AG10803 (cell line): ENCODE data around the gene NMT1.

ENCODE experiments used
- DNase-seq: peaks from one replicate; pipeline ENCODE4 v3.0.0; 2010; ENCODE audit warnings: low read depth
- H3K4me3 ChIP-seq: 2 replicates; pipeline ENCODE4 v1.5.1; 2011; ENCODE audit warnings: mild to moderate bottlenecking, low read length, control low read depth
- CTCF ChIP-seq: conservative IDR thresholded peaks from 2 replicates; pipeline ENCODE4 v1.5.1; 2011; ENCODE audit warnings: mild to moderate bottlenecking, low read length, control low read depth, inconsistent platforms

Gene NMT1

DNA sequence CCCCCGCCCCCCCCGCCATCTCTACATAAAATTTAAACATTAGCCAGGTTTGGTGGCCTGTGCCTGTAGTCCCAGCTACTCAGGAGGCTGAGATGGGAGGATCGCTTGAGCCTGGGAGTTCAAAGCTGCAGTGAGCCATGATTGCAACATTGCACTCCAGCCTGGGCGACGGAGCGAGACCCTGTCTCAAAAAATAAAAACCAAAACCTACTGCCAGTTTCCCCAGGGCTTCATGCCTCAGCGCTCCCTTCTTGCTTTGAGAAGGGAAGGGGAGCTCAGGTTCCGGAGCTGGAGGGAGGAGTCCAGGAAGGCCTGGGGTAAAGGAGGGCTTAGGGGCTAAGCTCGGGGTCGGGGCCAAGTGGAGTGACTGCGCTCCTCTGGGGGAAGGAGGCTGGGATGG is 50.7 kb downstream of the NMT1 start:
- no peak overlapping the region for H3K4me3 ChIP-seq
- TF ChIP-seq CTCF = no peak
- DNase-seq = no peak

DNA sequence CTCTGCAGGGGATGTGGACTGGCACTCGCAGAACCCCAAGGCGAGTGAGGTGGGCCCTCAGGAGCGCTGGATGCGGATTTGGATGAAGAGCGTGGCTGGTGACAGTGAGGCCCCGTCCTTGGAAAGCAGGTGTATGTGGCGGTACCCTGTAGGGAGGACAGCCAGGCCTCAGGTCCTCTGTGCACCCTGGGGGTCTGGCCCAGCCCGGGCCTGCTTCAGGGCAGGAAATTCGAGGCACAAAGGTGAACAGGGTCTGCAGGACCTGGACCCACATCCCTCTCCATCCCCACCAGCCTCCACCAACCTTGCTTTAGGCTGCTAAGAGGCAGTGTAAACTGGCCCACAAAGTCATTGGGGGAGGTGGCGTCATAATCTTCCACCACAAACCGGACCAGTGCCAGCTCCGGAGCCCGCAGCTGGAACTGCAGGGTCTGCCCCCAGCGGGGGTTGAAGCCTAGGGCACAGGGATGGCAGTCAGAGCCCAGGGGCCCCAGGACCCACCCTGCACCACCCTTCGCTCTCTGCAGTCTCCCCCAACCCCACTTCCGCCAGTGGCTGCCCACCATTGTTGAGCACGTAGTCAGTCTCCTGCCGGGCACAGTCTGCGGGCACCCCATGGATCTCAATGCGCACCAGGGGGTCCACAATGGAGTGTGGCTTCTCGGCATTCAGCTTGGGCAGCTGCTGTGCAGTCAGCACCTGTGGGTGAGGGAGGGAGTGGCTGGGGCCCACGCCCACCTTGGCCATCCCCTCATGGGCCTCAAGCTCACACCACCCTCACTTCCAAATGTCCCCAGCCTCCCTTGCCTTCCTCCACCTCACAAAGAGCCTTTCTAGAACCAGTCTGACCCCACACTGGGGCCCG is 51.7 kb downstream of the NMT1 start:
- no peak for DNase-seq
- TF ChIP-seq CTCF = no peak
- H3K4me3 ChIP-seq = no peak overlapping the region

- TF ChIP-seq CTCF = no peak
- DNase-seq = no peak
- no peak overlapping the region for H3K4me3 ChIP-seq
Observed at GRCh38 chr17:45113424-45113754, 52.3 kb downstream of the NMT1 start.

GRCh38 chr17:45114117-45114932 is 53.2 kb downstream of the NMT1 start:
- no peak overlapping the region for H3K4me3 ChIP-seq
- DNase-seq = no peak
- TF ChIP-seq CTCF = no peak

DNA sequence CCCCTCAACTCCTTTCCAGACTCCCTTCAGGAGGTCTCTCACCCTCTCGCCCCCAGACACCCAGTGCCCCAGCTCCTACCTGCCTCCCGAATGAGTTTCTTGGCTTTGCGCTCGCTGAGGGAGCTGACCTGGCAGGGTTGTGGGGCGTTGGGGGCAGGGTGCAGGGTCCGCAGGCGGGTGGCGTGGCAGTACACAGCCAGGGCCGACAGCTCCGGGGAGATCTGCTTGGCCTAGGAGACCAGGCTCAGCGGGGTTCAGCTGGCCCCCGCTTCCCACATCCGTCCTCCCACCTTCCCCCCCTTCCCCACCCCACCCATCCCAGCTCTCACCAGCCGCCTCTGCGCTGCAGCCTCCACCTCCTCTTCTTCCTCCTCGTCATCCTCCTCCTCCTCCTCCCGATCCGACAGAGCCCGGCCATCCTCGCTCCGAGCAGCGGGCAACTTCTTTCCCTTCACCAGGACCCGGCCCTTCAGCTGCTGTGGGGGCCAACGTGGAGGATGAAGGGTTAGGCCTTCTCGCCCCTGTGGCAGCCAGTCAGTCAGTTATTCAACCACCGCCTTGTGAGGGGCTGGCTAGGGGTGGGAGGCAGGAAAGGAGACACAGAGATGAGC is 54.0 kb downstream of the NMT1 start:
- TF ChIP-seq CTCF = no peak
- no peak for DNase-seq
- H3K4me3 ChIP-seq = no peak overlapping the region

- no peak for DNase-seq
- no peak for TF ChIP-seq CTCF
- H3K4me3 ChIP-seq = no peak overlapping the region
Observed at GRCh38 chr17:45115871-45116270, 54.8 kb downstream of the NMT1 start.
